ENCODE data around the gene UIMC1.

The UIMC1 gene

GRCh38 chr5:176890455-176891330 is 115.9 kb downstream of the UIMC1 start:
- Histone ChIP-seq H3K4me3 (ENCODE audit: low read length) (no peak overlapping the region), H3K27me3 (replicated peaks; ENCODE audit: control insufficient read depth, insufficient read depth, low read length) (peaks cover 48% of the 10 kb centered on the region), H3K9me3 (ENCODE audit: control insufficient read depth, low read length) (no peaks in the 10 kb centered on the region), H3K9ac (ENCODE audit: low read length) (no peak overlapping the region), H3K4me1 (ENCODE audit: control insufficient read depth, insufficient read depth, low read length) (no peaks in the 10 kb centered on the region), H3K36me3 (ENCODE audit: control insufficient read depth, insufficient read depth, low read length, severe bottlenecking) (no peaks in the 10 kb centered on the region)
- DNase-seq (ENCODE audit: low read depth): no peak

- no peak for DNase-seq (ENCODE audit: low read depth)
- no peaks in the 10 kb centered on the region for H3K9me3 ChIP-seq (ENCODE audit: control insufficient read depth, low read length)
- H3K27me3 ChIP-seq (replicated peaks; ENCODE audit: control insufficient read depth, insufficient read depth, low read length): peaks cover 52% of the 10 kb centered on the region
- H3K9ac ChIP-seq (ENCODE audit: low read length): no peak overlapping the region
- no peak overlapping the region for H3K4me3 ChIP-seq (ENCODE audit: low read length)
- H3K36me3 ChIP-seq (ENCODE audit: control insufficient read depth, insufficient read depth, low read length, severe bottlenecking): no peaks in the 10 kb centered on the region
- H3K4me1 ChIP-seq (ENCODE audit: control insufficient read depth, insufficient read depth, low read length): no peaks in the 10 kb centered on the region
These were observed 117.0 kb downstream of the UIMC1 start for GRCh38 chr5:176889321-176890280.

DNA sequence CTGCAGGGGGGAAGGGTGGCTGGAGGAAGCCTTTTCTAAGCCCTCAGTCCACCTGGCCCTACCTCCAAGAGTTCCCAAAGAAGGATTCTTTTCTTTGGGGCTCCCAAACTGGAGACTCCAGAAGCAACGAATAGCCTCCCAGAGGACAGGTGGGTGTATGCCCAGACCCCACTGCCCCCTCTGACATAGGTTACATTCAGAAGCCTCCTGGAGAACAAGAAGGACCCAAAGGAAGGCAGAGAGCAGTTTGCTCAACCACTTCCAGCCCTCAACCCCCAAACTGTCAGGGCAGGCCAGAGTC is 117.8 kb downstream of the UIMC1 start:
- H3K36me3 ChIP-seq (ENCODE audit: control insufficient read depth, insufficient read depth, low read length, severe bottlenecking): no peaks in the 10 kb centered on the region
- H3K9me3 ChIP-seq (ENCODE audit: control insufficient read depth, low read length): no peaks in the 10 kb centered on the region
- H3K9ac ChIP-seq (ENCODE audit: low read length): no peak overlapping the region
- H3K4me1 ChIP-seq (ENCODE audit: control insufficient read depth, insufficient read depth, low read length): no peaks in the 10 kb centered on the region
- DNase-seq (ENCODE audit: low read depth): no peak
- H3K4me3 ChIP-seq (ENCODE audit: low read length): no peak overlapping the region
- peaks cover 53% of the 10 kb centered on the region for H3K27me3 ChIP-seq (replicated peaks; ENCODE audit: control insufficient read depth, insufficient read depth, low read length)

GRCh38 chr5:176888016-176888864 is 118.3 kb downstream of the UIMC1 start:
- peaks cover 59% of the 10 kb centered on the region for H3K27me3 ChIP-seq (replicated peaks; ENCODE audit: control insufficient read depth, insufficient read depth, low read length)
- no peak overlapping the region for H3K9ac ChIP-seq (ENCODE audit: low read length)
- H3K4me1 ChIP-seq (ENCODE audit: control insufficient read depth, insufficient read depth, low read length): no peaks in the 10 kb centered on the region
- no peaks in the 10 kb centered on the region for H3K9me3 ChIP-seq (ENCODE audit: control insufficient read depth, low read length)
- DNase-seq (ENCODE audit: low read depth): no peak
- H3K4me3 ChIP-seq (ENCODE audit: low read length): no peak overlapping the region
- no peaks in the 10 kb centered on the region for H3K36me3 ChIP-seq (ENCODE audit: control insufficient read depth, insufficient read depth, low read length, severe bottlenecking)

DNA sequence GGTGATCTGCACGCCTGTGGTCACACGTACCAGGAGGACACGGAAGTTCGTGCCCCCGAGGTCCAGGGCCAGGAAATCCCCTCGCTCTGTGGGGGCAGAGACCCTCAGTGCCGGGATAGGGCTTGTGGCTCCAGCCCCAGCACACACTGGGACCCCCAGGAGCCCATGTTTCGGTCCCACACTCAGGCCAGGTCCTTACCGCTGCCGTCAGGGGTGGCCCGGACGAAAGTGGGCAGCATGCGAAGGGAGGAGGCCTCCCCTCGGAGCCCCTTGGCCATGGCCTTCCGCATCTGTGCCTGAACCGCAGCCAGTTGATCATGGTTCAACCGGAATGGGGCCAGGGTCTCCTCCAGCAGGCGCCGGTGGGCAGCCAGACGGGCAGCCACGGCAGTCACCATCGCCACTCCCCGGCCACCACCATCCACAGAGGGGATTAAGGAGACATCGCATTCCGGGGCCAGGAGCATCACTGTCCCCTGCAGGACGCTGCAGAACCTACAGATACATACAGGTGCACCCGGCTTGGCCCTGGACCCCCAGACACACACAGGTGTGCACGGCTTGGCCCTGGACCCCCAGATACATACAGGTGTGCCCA is 119.2 kb downstream of the UIMC1 start:
- peaks cover 61% of the 10 kb centered on the region for H3K27me3 ChIP-seq (replicated peaks; ENCODE audit: control insufficient read depth, insufficient read depth, low read length)
- H3K4me1 ChIP-seq (ENCODE audit: control insufficient read depth, insufficient read depth, low read length): no peaks in the 10 kb centered on the region

DNA sequence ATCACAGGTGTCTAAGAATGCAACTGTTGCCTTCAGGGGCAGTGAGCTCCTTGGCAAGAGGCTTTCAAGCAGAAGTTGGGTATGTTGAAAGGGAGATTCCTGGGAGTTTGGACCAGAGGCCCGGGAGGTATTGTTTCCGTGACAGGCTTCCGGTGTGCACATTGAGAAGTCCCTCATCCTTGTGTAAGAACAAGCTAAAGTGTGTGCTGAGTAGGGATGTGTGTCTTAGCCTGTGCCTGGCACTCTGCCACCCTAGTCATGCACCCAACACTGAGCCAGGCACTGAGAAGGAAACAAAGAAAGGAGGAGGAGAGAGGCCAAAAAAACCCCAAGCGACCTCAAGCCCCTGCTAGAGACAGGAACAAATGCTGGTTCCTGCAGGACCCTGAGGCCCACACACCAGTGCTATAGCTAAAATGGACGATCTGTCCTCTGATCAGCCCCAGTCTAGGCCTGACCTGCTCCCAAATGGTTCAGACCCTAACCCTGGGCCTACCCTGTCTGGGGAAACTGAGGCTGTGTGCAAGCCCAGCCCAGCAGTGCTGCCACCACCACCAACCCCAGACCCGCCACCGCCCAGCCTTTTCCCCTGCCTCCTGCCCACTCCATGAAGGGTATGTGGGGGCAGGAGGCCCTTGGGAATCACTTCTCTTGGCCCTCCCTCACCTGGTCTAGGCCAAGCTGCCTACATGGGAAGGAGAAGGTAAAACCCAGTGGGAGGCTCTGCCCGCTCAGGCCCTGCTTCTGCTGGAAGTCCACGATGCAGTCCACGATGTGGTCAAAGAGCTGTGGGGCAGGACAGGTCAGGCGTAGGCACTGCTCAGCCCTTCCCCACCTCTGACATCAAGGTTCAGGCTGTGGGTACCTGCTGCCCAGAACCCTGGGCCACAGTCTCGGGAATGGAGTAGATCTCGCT is 120.0 kb downstream of the UIMC1 start:
- H3K4me3 ChIP-seq (ENCODE audit: low read length): no peak overlapping the region
- H3K9me3 ChIP-seq (ENCODE audit: control insufficient read depth, low read length): no peaks in the 10 kb centered on the region
- H3K4me1 ChIP-seq (ENCODE audit: control insufficient read depth, insufficient read depth, low read length): no peaks in the 10 kb centered on the region
- no peak overlapping the region for H3K9ac ChIP-seq (ENCODE audit: low read length)
- no peaks in the 10 kb centered on the region for H3K36me3 ChIP-seq (ENCODE audit: control insufficient read depth, insufficient read depth, low read length, severe bottlenecking)
- DNase-seq (ENCODE audit: low read depth): no peak
- peaks cover 55% of the 10 kb centered on the region for H3K27me3 ChIP-seq (replicated peaks; ENCODE audit: control insufficient read depth, insufficient read depth, low read length)

More for the DNA sequence above, 119.2 kb downstream of the UIMC1 start:
- H3K9me3 ChIP-seq (ENCODE audit: control insufficient read depth, low read length): no peaks in the 10 kb centered on the region
- H3K4me3 ChIP-seq (ENCODE audit: low read length): no peak overlapping the region
- H3K36me3 ChIP-seq (ENCODE audit: control insufficient read depth, insufficient read depth, low read length, severe bottlenecking): no peaks in the 10 kb centered on the region
- no peak for DNase-seq (ENCODE audit: low read depth)
- no peak overlapping the region for H3K9ac ChIP-seq (ENCODE audit: low read length)

- Histone ChIP-seq H3K9me3 (ENCODE audit: control insufficient read depth, low read length) (no peaks in the 10 kb centered on the region), H3K36me3 (ENCODE audit: control insufficient read depth, insufficient read depth, low read length, severe bottlenecking) (no peaks in the 10 kb centered on the region), H3K27me3 (replicated peaks; ENCODE audit: control insufficient read depth, insufficient read depth, low read length) (peaks cover 45% of the 10 kb centered on the region), H3K4me1 (ENCODE audit: control insufficient read depth, insufficient read depth, low read length) (no peaks in the 10 kb centered on the region), H3K4me3 (ENCODE audit: low read length) (no peak overlapping the region), H3K9ac (ENCODE audit: low read length) (no peak overlapping the region)
- DNase-seq (ENCODE audit: low read depth): no peak
These were observed 122.0 kb downstream of the UIMC1 start for GRCh38 chr5:176884571-176884890.

GRCh38 chr5:176883700-176884570 is 122.6 kb downstream of the UIMC1 start:
- Histone ChIP-seq H3K4me3 (ENCODE audit: low read length) (no peak overlapping the region), H3K27me3 (replicated peaks; ENCODE audit: control insufficient read depth, insufficient read depth, low read length) (peaks cover 43% of the 10 kb centered on the region), H3K36me3 (ENCODE audit: control insufficient read depth, insufficient read depth, low read length, severe bottlenecking) (no peaks in the 10 kb centered on the region), H3K9me3 (ENCODE audit: control insufficient read depth, low read length) (no peaks in the 10 kb centered on the region), H3K9ac (ENCODE audit: low read length) (no peak overlapping the region), H3K4me1 (ENCODE audit: control insufficient read depth, insufficient read depth, low read length) (no peaks in the 10 kb centered on the region)
- no peak for DNase-seq (ENCODE audit: low read depth)

DNA sequence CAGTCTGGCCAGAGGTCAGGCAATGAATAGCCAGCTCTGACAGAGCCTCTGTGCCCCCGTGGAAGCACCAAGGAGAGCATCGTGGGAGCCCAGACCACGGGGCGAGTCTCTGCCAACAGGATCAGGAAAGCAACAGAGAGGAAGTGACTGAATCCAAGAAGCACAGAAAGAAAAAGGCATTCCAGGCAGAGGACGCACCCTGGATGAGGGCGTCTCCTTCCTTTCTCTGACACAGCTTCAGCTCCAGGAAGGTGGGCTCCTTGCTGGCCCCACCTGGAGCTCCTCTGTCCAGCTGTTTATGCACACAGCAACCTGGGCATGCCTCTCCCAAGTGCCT is 124.0 kb downstream of the UIMC1 start:
- Histone ChIP-seq H3K9me3 (ENCODE audit: control insufficient read depth, low read length) (no peaks in the 10 kb centered on the region), H3K9ac (ENCODE audit: low read length) (no peak overlapping the region), H3K4me3 (ENCODE audit: low read length) (no peak overlapping the region), H3K36me3 (ENCODE audit: control insufficient read depth, insufficient read depth, low read length, severe bottlenecking) (no peaks in the 10 kb centered on the region), H3K27me3 (replicated peaks; ENCODE audit: control insufficient read depth, insufficient read depth, low read length) (peaks cover 44% of the 10 kb centered on the region), H3K4me1 (ENCODE audit: control insufficient read depth, insufficient read depth, low read length) (no peaks in the 10 kb centered on the region)
- no peak for DNase-seq (ENCODE audit: low read depth)

All from adipocyte (in vitro differentiated cells).